Stimulated activated CD4-positive, alpha-beta T cell treated with anti-CD3 and anti-CD28 coated beads, TNF-alpha, amount 100 ng/mL, for 1 hour (primary cell): ENCODE measurements around the gene RGS12.
"Not testable (repeated sequence)": the region's sequence is repeated elsewhere in the genome, so short reads cannot be mapped to it uniquely, and the experiment has no call there.

Source experiments
- DNase-seq, 3 donors: peaks; one replicate each; pipeline ENCODE4 v3.0.0-alpha.2; 2020; ENCODE audit warnings: low read depth in 3 of 3, low spot score in 1 of 3

The RGS12 gene

DNA sequence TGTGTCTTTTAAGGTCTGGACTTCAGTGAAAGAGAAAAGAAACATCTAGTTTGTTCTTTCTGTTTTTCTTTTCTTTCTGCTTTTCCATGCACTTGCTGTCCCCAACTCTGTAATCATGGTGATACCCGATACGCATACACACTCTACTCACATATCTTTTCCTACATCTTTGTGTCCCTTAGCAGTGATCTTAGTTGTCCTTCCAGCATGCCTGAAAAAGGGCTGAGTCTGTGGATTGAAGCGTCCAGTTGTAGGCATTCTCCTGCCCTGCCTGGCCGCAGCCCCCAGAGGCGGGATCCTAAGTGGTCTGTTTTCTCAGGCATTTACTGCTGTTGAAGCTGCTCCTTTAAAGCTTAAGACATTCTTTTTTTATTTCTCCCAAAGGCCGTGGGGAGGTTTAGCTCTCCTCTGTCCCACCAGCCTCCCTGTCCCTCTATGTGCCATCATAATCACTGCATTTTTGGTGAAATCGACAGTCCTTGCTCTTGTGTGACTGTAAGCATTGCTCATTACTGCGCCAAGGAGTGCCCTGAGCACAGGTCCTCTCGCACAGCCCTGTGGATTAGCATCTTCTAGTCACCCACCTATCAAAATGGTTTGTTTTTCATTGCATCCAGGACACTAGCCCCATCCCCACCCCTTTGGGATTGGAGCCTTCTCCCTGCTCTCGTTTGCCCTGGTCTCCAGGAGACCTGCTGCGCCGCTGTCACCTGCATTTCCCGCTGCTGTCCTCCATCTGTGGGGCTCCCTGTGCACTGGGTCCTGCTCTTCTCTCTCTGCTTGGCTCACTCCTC is 4.4 kb downstream of the RGS12 start:
- no peak for DNase-seq

DNA sequence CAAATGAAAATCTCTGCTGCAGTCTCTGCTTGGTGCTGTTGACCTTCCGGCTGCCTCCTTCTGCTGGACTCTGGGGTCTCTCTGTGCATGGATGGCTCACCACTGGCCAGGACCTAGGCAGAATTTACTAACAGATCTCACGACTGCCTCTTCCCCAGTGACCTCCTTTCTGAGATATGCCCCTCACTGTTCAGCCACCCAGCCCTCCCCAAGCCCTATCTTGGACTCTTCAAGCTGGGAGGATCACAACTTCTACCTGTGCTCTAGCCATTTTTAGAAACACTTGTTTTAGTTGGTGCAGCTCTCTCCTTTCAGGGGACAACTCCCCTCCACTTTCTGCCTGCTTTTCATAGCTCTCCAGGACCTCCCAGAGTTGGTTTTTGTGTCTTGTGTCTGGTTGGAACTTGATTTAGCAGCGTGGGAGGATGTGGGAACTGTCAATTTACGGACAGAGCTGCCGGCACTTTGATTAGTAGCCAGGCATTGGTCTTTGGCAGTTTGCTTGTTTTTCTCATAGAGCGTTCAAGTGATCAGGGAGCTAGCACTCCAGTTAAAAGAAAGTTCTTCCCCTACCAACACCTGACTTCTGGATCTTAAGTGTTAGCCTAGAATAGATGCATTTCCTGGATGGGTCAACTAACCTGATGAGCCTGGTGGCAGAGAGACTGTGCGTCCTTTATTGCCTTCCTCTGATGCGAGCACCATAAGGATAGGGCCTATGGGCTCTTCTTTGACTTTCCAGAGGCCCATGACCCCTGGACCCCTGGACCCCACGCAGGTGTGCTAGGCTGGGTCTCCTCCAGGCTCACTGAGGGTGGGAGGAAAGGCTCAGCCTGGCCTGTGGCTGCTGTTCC is 6.5 kb downstream of the RGS12 start:
- DNase-seq, result no peak

DNA sequence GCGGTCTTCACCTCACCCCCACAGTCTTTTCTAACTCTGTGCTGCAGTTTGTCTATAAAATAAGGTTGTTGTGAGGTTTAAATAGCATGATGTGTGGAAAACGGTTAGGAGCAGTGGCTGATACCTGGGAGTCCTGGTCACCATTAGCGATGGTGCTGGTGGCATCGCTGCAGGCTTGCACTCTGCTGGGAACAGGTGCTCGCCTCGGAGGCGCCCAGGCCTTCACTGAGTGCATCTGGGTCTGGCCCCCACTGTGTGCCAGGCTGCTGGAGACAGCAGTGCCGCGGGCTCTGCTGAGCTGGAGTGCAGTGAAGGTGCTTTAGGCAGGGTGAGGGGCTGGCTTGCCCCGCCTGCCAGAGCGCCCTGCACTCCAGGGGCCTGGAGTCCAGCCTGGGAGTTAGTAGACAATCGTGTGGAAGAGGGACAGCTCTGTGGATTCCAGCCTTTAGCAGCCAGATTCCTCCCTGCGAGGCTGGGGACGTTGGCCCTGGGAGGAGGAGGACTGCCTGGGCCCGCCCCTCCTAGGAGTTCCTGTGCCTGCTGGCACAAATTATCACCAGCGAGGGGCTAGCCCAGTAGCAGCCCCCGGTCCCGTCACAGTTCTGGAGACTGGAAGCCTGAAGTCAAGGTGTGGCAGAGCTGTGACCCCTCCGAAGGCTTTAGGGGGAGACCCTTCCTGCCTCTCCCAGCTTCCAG is 7.3 kb downstream of the RGS12 start:
- DNase-seq, result no peak

DNA sequence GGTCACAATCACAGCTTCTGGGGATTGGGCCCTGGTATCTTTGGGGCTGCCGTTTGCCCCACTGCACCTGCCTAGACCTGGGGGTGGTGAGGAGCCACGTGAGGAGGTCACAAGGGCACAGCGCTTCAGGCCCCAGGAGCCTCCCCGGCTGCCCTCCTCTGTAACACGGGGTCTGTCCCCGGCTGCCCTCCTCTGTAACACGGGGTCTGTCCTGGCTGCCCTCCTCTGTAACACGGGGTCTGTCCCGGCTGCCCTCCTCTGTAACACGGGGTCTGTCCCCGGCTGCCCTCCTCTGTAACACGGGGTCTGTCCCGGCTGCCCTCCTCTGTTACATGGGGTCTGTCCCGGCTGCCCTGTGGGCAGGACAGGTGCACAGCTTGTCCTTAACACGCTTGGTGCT is 8.1 kb downstream of the RGS12 start:
- not testable (repeated sequence) for DNase-seq

DNA sequence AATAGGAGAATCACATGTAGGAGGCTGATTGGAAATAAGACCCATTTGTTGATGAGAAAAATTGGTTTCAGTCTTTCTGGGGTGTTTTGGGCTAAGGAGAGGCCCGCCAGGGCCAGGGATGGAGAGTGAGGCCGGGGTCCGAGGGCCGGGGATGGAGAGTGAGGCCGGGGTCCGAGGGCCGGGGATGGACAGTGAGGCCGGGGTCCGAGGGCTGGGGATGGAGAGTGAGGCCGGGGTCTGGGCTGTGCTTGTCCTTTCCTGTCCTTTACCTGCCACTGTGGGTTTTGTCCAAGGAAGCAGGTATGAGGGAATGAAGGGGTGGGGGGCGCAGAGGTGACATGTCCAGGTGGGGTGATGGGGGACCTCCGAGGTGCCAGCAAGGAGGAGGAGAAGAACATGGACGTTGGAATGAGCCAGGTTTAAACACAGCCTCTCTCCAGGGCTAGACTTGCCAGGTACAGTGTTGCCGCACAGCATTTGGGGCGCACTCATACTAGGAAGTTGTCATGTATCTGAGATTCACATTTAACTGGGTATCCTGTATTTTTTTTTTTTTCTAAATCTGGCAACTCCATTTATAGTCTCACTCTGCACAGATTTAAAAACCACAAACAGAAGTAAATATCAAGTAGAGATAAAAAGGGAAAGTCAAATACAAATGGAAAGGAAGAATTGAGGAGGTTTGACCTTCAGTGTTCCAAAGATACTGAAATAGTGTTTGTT is 8.8 kb downstream of the RGS12 start:
- no peak for DNase-seq

DNA sequence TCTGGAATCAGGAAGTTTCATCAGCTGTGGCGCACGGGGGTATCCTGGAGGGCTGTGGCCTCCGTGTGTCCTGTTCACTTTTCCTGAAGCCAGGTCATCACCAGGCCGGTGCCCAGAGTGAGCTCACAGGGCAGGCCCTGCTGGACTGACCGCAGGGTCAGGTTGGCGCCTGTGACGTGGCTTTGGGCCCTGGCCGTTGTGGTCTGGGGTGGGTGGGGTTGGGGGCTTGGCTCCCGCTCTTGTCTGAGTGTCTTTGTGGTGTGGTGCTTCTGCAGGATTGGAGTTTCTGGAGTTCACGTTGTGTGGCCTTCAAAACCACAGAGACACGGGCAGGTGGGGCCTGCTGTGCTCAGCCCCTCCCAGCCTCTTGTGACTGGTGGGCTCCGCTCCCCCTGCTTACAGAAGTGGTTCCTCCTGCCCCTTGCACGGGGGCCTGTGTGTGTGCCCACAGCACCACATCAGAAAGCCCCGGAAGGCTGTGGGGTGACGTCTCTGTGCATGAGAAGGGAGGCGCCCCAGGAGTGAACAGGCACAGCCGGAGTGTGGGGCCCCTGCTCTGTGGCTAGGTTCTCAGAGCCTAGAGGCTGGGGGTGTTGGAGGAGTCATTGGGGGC is 9.5 kb downstream of the RGS12 start:
- peak; percentile 24 to 45 (median 34) for DNase-seq

DNA sequence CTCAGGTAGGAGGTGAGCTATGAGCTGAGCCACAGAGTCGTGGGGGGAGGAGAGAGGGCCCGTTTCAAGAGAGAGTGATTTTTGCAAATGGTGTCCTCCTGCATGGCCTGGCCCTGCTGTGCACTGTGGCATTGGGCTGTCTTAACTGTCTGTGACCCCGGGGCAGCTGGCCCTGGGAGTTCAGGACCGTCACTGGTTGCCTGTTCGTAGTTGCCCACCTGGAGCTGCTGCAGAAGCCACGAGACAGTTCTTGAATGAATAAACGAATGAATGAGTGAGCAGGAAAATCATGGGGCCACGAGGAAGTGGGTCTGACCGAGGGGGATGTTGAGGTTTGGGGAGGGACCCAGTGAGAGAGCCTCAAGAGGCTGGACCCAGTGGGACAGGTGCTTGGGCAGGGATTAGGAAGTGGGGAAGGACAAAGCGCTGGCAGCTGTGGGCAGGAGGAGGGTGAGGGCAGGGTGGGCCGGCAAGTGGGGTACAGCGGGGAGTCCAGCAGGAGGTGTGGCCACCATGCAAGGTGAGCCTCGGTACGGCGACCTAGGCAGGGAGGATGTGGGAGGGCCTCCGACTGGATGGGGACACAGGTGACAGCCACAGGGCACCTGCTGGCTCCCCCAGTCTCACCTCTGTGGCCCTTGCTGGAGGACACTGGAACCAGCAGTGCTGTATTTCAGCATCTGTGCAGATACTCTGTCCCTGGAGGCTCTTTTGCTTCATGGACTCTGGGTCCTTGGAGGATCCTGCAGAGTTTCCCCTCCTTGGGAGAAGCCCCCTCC is 10.2 kb downstream of the RGS12 start:
- no peak for DNase-seq

DNA sequence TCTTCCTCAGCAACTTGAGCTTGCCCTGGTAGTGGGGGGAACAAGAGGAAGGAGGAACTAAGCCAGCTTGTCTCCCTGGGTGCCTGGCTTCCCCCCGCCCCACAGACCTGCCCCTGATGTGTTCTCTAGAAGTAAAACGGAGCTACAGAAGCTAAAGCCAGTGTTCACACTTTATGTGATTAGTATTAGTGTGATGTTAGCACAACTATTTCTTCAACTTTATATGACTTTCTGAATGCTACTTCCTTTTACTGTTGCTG is 10.7 kb downstream of the RGS12 start:
- no peak for DNase-seq

DNA sequence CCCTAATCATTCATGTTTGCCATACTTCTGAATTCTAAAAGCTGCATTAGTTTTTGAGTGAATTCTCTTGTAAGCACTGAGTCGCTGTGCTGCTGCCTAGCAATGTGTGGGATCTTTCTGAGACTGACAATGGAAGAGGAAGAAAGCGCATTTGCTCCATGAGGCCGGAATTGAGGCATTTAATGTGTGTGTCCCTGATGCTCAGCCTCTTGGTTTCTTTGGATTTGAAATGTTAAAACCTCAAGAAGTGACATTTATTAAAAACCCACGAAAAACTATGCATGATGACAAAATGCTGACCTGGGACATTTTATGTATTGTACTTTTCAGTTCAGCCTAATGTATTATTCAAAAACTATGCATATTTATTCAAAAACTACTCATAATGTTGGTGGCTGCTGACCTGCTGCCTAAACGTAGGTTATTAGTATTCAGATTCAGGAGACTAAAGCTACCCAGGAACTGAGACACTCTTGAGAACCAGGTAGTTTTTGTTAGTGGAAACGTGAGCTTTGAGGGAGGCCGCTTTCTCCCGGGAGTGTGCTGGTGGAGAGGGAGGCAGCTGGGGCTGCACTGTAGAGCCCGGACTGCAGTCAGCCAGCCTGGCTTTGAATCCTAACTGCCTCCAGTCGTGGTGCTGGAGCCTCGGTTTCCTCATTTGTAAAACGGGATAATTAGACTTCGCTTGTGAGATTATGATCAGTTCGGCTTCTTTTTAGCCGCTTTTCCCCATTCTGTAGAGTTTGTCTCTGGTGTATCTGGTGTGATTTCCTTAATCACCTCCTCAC is 11.3 kb downstream of the RGS12 start:
- DNase-seq, result no peak

DNA sequence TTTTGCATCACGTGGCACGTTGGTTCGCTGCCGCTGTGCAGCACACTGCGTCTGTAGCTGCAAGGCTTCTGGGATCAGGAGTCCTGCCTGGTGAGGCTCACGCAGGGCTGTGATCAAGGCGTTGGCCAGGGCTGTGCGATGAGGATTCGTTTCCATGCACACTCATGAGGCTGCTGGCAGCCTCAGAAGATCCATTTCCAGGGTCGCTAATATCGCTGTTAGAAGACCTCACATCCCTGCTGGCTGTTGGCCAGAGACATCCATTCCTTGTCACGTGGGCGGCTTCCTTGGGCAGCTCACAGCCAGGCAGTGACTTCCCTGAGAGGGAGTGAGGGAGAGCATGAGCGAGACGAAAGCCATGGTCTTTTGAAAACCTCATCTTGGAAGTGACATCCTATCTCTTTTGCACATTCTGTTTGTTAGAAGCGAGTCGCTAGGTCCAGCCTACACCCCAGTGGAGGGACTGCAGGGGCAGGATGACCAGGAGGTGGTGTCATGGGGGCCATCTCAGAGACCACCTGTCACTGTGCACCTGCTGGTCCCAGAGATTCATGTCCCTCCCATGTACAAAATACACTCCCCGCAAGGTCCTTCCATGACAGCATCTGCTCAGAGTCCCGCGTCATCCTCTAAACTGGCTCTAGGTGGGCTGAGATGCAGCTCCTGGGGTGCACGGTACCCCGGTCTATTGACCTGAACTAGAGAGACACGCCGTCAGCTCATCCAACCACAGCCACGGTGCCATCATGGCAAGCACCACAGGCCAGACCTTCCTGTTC is 12.2 kb downstream of the RGS12 start:
- no peak for DNase-seq

DNA sequence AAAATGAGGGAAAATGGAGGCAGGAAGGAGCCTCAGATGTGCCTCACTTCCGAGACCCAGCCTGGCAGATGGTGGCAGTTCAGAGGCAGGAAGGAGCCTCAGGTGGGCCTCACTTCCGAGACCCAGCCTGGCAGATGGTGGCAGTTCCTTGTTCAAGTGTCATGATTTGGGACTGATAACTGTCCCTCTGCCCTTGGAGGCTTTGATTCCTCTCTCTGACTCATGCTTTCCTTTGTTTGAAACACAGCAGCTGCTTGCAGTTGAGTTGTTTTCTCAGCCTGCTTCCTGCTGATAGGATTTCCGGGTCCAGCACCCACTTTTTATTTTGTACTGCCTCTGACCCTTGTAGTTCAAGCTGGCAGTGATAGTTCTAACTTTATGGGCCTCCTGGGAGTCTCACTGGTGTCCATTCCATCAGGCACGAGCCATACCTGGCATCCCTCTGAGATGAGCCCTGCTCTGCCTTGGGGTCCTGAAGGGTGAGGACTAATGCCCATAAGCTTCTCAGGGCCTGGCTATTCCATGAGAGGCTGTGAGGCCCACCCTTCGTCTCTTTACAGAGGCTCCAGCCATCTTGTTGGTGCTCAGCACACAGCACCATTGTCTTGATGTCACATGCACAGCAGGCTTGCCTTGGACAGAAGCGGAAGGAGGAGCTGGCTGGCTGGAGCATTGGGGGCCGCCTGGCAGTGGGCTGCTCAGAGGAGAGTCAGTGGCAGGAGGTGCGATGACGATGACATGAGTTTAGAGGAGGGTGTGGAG is 13.0 kb downstream of the RGS12 start:
- DNase-seq, result no peak

DNA sequence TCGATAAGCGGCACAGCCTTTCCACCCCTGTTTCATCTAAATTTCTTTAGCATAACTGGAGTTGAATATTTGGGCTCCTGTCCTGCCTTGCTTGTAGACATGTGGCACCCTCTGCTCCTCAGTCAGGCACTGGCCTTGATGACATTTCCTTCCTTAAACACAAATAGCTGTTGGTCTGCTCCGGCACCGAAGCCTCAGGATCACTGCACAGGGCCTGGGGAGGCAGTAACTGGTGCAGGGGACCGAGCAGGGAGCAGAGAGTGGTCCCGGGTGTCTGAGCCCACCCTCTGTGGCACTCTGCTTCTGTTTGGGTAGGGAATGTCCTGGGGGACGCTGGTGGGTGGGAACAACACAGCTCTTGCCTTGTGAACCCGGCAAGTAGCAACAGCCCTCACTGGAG is 13.6 kb downstream of the RGS12 start:
- no peak for DNase-seq

DNA sequence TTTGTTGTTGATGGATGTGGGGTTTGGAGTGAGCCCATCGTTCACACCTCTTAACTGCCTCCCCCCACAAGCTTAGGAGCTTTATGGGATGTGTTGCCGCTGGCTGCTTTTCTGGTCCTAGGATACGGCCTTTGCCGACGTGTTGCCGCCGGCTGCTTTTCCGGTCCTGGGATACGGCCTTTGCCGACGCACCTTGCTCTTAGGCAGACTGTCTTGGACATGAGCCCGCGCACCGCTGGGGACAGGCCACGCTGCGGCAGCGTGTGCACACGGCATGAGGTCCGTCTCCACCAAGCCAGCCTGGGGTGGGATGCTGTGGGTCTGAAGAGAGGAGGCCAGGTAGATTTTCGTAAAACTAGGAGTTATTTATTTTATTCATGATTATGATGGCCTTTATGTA is 14.2 kb downstream of the RGS12 start:
- no peak for DNase-seq

DNA sequence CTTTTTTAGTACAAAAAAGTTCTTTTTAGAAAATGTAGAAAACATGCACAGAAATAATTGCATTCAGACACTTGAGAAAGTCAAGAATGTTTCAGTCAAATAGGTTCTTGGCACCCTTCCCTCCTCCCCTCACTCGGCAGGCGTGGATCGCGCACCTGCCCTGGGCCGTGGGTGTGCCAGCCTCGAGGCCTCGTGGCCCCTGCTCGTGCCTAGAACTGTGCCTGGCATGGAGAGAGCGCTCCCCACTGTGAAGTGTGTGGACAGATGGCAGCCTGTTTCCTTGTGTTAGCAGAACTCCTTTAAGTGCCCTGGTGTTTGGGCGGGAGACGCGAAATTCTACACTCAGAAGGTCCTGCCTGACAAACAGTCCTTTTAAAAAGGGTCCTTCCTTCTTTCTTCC is 14.7 kb downstream of the RGS12 start:
- DNase-seq, result no peak

DNA sequence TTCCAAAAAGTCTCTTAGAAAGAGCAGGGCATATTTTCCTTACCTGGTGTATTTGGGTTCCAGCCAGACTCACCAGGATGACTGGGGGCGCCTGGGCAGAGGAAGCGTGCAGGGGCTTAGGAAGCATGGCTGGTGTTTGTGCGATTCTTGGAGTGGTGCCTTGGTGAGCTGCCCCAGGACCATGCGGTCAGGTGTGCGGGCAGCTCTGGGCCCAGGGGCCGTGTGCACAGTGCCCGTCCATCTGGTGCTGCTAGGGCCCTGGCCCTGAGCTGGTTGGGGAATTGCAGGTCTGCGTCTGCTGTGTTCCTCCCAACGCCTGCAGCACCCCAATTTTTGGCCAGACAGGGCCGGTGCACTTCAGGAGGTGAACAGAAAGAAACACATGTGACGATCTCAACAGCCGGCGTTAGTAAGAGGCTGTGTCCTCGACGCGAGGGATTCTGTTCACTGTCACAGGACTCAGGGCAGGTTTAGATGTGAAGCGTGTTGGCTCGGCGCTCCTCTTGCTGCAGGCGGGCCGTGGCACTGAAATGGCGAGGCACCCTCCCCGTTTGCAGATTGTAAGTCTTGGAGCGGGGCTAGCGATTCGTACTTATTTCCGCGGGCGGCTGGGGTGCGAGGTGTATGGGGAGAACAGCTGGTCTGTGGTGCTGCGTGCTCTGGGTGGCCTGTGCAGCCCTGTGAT is 15.2 kb downstream of the RGS12 start:
- no peak for DNase-seq

DNA sequence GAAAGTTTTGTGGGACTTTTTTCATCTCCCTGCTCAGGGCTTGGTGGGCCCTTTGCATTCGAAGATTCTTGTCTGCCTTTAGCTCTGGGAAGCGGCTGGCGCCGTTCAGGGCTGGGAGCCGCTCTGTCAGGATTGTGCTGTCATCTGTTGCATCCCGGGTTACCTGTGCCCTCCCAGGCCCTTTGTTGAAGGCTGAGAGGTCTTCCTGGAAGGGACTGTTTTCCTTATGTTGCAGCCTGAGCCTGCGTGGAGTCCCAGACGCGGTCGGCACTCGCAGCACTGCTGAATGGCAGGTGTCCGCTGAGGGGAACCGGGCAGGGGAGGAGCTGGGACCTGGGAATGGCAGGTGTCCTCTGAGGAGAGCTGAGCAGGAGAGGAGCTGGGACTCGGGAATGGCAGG is 15.9 kb downstream of the RGS12 start:
- no peak for DNase-seq

DNA sequence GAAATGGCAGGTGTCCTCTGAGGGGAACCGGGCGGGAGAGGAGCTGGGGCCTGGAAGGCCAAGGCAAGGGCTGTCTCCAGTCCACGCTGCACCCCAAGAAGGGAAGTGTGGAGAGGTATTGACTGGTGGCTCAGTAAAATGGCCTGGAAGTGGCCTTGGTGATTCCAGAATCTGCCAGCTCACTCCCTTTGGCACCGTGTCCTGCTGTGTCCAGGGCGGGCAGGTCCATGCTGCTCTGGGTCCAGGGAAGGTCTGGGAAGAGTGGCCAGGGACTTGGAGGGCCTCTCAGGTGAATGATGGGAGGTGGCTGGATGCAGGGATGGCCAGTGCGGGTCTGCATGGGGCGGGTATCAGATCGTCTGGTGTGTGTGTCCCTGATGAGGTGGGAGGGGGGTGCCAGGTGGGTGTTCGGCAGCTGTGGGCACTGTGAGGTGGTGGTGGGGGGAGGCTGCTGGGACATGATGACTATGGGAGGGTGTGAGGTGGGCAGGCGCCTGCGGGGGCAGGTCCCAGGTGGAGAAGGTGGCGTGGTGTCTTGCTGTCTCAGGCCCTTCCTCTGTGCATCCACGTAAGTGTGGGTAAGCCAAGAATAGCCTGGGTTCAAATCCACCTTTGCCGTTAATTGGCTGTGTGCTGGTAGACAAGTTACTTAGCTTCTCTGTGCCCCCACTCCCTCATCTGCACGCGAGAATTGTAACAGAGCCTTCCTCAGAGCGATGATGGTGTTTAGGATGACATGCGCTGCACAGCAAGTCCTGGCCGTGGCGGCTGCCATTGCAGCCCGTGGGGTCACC is 17.7 kb downstream of the RGS12 start:
- DNase-seq, result no peak
